Activated CD8-positive, alpha-beta memory T cell treated with anti-CD3 and anti-CD28 coated beads for 4 hours (primary cell): ENCODE measurements around the gene TUBB3.
"Not testable (repeated sequence)": the region's sequence is repeated elsewhere in the genome, so short reads cannot be mapped to it uniquely, and the experiment has no call there.

Experiments used
- DNase-seq, 2 donors: peaks; one replicate each; pipeline ENCODE4 v3.0.0-alpha.2; 2020; ENCODE audit warnings: low read depth in 2 of 2

The TUBB3 gene

GRCh38 chr16:89918453-89919347, 4.4 kb upstream of the TUBB3 start, which contains the start of gene MC1R:
MC1R (plus strand) TSS chr16:89918862; CDS start chr16:89919259, 397 bp downstream.
- DNase-seq: no peak

- no peak for DNase-seq
Observed at GRCh38 chr16:89919535-89920406, 3.4 kb upstream of the TUBB3 start.

- no peak for DNase-seq
Observed at GRCh38 chr16:89920723-89921122, 2.4 kb upstream of the TUBB3 start.

- no peak for DNase-seq
Observed at GRCh38 chr16:89921131-89921701, 1.9 kb upstream of the TUBB3 start.

GRCh38 chr16:89921702-89922476, 1.3 kb upstream of the TUBB3 start:
- no peak for DNase-seq

- DNase-seq: no peak
Observed at GRCh38 chr16:89922477-89922883, 662 bp upstream of the TUBB3 start.

- no peak for DNase-seq
Observed at GRCh38 chr16:89923640-89924296, 626 bp downstream of the TUBB3 start.

GRCh38 chr16:89924297-89924924, 1.3 kb downstream of the TUBB3 start:
- DNase-seq: no peak

- no peak for DNase-seq
Observed at GRCh38 chr16:89924925-89925307, 1.8 kb downstream of the TUBB3 start.

- no peak for DNase-seq
Observed at GRCh38 chr16:89925596-89926079, 2.5 kb downstream of the TUBB3 start.

- no peak for DNase-seq
Observed at GRCh38 chr16:89931305-89931896, 8.3 kb downstream of the TUBB3 start.

- no peak for DNase-seq
Observed at GRCh38 chr16:89931964-89932363, 8.8 kb downstream of the TUBB3 start.

GRCh38 chr16:89934019-89934418, 10.9 kb downstream of the TUBB3 start:
- not testable (repeated sequence) for DNase-seq

GRCh38 chr16:89934611-89935553, 11.7 kb downstream of the TUBB3 start:
- DNase-seq: no peak

- DNase-seq: not testable (repeated sequence)
Observed at GRCh38 chr16:89935620-89936019, 12.5 kb downstream of the TUBB3 start.

- no peak for DNase-seq
Observed at GRCh38 chr16:89936034-89936433, 12.9 kb downstream of the TUBB3 start.

- no peak for DNase-seq
Observed at GRCh38 chr16:89936508-89936907, 13.4 kb downstream of the TUBB3 start.

- DNase-seq: no peak
Observed at GRCh38 chr16:89936981-89937380, 13.8 kb downstream of the TUBB3 start.
